GM18498 (cell line): ENCODE measurements around the gene GABRR2.
"Not testable (repeated sequence)": the region's sequence is repeated elsewhere in the genome, so short reads cannot be mapped to it uniquely, and the experiment has no call there.

ENCODE experiments used
- ATAC-seq: cut with Tn5 transposase; IDR thresholded peaks from one replicate; pipeline ENCODE4 v1.9.1; 2021; ENCODE audit warnings: mild to moderate bottlenecking, moderate library complexity; ENCODE audit not compliant: unreplicated experiment

GABRR2 gene

GRCh38 chr6:89260832-89261231, 54.3 kb downstream of the GABRR2 start:
- no peak for ATAC-seq

GRCh38 chr6:89260310-89260709, 54.8 kb downstream of the GABRR2 start:
- ATAC-seq, result no peak

GRCh38 chr6:89258912-89259311, 56.2 kb downstream of the GABRR2 start:
- ATAC-seq, result peak; percentile 69

- ATAC-seq, result no peak
These were observed 57.3 kb downstream of the GABRR2 start for GRCh38 chr6:89257781-89258180.

DNA sequence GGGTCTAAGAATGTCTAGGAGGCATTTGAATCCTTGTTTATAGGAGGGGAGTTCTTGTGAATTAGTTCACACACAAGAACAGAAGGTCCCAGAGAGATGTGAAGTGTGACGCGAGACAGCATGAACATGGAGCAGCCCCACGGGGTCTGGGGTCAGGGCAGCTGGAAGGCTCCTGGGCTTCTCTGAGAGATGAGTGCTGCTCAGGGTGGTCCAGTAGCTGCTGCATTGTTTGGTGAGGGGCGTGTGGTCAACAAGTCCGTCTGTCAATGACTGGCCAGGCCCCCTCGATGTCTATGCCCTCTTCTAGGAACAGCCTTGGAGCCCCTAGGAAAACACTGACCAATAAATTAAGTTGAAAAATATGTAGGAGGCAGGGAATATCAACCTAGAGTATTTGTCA, 57.8 kb downstream of the GABRR2 start:
- ATAC-seq, result no peak

GRCh38 chr6:89255417-89255816, 59.7 kb downstream of the GABRR2 start:
- ATAC-seq, result no peak

- no peak for ATAC-seq
These were observed 60.5 kb downstream of the GABRR2 start for GRCh38 chr6:89254569-89254968.

GRCh38 chr6:89252907-89253306, 62.2 kb downstream of the GABRR2 start:
- no peak for ATAC-seq

- ATAC-seq, result no peak
These were observed 63.1 kb downstream of the GABRR2 start for GRCh38 chr6:89251976-89252375.

DNA sequence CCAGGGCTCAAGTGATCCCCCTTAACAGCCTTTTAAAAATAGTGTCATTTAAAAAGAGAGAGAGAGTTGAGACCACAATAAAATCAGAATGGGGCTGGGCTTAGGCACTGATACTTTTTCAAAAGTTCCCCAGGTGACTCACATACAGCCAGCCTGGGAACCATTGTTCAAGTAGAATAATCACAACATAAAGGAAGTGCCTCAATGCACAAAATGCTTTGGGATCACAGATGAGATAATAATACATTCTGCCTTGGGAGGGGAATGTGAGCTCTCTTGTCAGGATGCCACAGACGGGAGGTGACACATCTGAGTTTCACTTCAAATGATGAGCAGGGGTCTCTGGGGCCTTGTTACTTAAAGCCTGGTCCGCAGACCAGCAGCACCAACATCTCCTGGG, 63.9 kb downstream of the GABRR2 start:
- no peak for ATAC-seq

DNA sequence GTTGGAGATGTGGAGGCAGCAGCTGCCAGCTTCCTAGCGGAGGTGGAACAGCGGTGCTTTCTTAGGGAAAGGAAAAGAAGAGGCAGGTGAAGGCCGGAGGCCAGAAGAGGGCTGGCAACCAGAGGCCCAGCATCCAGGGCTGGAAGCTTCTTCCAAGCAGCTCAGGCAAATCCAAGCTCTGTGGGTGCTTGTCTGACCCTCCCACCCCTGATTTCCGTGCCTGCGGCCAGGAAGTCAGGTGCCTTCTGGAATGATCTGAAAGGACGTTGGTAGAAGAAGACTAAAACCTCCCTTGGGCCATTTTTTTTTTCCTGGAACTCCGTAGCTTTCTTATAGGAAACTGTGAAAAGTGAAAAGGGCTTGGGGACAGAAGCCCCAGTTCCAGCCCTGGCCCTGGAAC, 64.9 kb downstream of the GABRR2 start:
- no peak for ATAC-seq

- ATAC-seq, result peak; percentile 53
These were observed 70.7 kb downstream of the GABRR2 start for GRCh38 chr6:89244241-89244985.

GRCh38 chr6:89243331-89243629, 71.8 kb downstream of the GABRR2 start:
- ATAC-seq, result no peak

- no peak for ATAC-seq
These were observed 72.3 kb downstream of the GABRR2 start for GRCh38 chr6:89242574-89243330.

DNA sequence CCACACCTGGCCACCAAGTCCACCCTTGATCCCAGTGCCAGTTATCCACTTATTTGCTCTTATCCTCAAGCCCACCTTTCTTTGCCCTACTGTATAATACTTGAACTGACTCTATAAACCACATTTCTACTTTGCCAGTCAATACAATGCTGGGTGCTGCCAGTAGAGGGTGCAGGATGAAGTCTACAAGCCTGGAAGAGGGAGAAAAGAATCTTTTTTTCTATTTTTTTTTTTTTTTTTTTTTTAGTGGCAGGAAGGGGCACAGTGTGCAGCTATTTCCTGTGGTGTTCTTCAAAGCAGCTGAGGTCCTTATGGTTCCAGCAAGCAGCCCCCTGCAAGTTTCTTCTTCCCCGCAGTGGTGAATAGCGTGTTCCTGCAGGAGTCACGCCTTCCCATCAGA, 75.8 kb downstream of the GABRR2 start:
- ATAC-seq, result no peak

DNA sequence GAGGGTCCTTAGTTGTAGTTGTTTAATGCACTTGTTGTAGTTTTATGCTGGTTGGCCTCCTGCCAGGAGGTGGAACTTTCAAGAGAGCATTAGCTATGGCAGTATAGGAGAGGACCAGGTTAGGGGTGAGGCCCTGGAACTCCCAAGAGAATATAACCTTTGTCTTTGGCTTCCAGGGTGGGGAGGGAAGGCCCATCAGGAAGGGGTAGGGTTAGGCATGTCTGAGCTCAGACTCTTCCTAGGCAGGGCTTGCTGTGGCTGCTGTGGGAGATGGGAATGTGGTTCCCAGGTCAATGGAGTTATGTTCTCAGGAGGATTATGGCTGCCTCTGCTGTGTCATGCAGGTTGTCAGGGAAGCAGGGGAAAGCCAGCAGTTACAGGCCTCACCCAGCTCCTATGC, 77.9 kb downstream of the GABRR2 start:
- no peak for ATAC-seq

DNA sequence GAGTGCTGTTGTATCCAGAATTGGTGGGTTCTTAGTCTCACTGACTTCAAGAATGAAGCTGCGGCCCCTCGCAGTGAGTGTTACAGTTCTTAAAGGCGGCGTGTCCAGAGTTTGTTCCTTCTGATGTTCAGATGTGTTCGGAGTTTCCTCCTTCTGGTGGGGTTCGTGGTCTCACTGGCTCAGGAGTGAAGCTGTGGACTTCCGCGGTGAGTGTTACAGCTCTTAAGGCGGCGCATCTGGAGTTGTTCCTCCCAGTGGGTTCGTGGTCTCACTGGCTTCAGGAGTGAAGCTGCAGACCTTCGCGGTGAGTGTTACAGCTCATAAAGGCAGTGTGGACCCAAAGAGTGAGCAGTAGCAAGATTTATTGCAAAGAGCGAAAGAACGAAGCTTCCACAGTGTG, 81.5 kb downstream of the GABRR2 start:
- ATAC-seq, result not testable (repeated sequence)

DNA sequence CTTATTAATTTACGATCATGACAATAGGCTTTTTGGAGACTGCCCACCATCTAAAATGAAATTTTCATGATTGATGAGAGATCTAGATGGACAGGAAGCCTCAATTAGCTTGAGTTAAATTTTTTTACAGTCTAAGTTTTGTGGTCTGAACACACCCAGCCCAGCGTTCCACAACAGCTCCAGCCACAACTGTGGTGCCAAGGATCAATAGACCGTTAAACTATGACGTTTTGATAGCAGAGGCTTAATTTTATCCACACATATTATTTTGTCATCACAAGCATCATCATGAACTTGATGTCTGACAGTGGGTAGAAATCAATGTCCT, 92.4 kb downstream of the GABRR2 start:
- no peak for ATAC-seq

DNA sequence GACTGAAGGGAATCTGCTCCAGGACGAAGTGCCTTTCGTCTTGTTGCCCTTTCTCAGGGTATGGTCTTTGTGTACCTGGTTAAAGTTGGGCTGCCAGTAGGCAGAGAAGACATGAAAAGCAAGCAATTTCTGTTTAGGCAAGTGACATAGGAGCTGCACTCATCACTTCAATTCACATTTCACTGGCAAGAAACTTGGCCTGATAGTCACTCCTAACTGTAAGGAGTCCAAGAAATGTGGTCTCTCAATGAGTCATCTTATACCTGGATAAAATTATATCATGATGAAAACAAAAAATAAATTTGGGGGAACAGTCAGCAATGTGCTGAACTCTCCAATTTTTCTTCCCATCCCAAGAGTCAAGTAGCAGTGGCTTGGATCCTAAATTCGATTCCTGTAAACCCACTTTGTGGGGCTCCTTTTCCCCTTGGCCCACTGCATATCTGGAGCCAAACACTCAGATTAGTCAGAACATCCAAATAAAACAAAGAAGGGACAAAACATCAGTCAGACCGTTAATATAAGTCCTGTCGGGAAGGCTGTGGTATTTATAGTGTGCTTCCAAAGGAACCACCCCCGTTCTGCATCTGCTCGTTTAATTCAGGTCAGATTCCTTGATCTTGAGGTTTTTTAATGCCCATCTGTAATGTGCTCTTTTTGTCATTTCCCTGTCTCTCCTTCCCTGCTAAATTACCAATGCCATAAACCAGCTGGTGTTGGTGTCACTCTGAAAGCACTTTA, 93.0 kb downstream of the GABRR2 start:
- no peak for ATAC-seq

DNA sequence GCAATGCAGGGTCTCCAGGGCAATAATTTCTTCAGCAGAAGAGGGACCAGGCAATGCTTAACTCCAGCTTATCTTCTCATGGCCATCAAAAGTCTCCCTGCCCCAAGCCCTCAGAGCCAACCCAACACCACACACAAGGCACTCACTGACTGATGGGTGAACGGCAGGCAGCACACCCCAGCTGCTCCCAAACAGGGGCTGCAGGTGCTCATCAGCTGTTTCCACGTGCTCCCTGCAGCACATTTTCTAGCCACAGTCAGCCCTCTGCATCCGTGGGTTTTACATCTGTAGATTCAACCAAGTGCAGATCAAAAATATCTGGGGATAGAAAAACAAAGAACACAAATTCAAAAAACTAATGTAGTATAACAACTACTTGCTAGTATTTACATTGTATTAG, 94.0 kb downstream of the GABRR2 start:
- no peak for ATAC-seq

DNA sequence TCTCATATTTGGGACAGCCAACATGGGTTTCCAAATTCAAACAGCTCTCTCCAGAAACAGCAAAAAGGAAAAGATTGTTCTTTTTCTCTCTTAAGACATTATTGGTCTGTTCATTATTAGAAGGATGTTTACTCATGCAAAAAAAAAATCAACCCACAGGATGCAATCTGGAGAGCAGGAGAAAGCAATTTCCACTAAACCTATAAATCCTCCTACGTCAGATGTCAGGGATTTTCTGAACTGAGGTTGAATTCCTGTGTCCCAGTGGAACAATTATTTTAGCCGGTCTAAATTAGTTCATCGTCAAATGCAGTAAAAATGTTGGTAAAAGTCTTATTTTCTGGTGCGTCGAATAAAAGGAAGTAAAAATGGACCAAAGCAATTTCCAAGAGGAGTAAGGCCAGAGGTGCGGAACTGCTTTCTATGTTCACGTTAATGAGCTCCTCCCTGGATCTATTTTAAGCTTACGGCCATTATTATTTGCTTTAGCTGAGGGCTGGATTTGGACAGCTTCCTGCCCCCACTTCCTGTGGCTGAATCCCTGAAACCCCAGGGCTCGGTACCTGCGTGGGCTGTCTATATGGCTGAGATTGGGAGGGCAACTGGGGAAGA, 97.7 kb downstream of the GABRR2 start, which contains the start of gene GABRR1:
Gene GABRR1 (minus strand): TSS at position 60 of the 612 bp plus-strand sequence. CDS start 36 bp downstream, at position 24.
- no peak for ATAC-seq

GRCh38 chr6:89216411-89216810, 98.7 kb downstream of the GABRR2 start:
- no peak for ATAC-seq
